DOHH2 (cell line): ENCODE data around the gene SORL1-AS1.

Source experiments
- H3F3A ChIP-seq: fragments of 200-600 bp; sonication (generic), shearing (Covaris generic); 2 replicates; pipeline ENCODE4 v1.6.0; 2016; ENCODE audit warnings: antibody characterized with exemption, mild to moderate bottlenecking; ENCODE audit not compliant: control insufficient read depth, insufficient read depth
- H3K27ac ChIP-seq: fragments of 200-600 bp; sonication (generic); 2 replicates; pipeline ENCODE4 v1.5.1; 2014; ENCODE audit warnings: low read depth, mild to moderate bottlenecking, low read length, moderate library complexity
- H3K27me3 ChIP-seq: fragments of 200-600 bp; sonication (generic); 2 replicates; pipeline ENCODE4 v1.6.1; 2014; ENCODE audit warnings: mild to moderate bottlenecking, low read length, mixed read lengths; ENCODE audit not compliant: control insufficient read depth
- H3K36me3 ChIP-seq: fragments of 200-600 bp; sonication (generic); 2 replicates; pipeline ENCODE4 v1.6.1; 2014; ENCODE audit warnings: mild to moderate bottlenecking, low read length, moderate library complexity, mixed read lengths; ENCODE audit not compliant: control insufficient read depth
- H3K4me1 ChIP-seq: fragments of 200-600 bp; sonication (generic); 2 replicates; pipeline ENCODE4 v1.6.1; 2014; ENCODE audit warnings: mild to moderate bottlenecking, low read length, mixed read lengths; ENCODE audit not compliant: control insufficient read depth
- H3K4me2 ChIP-seq: fragments of 200-600 bp; sonication (generic); 2 replicates; pipeline ENCODE4 v1.6.0; 2014; ENCODE audit warnings: mild to moderate bottlenecking, low read length, moderate library complexity
- H3K4me3 ChIP-seq: fragments of 200-600 bp; sonication (generic); 2 replicates; pipeline ENCODE4 v1.5.1; 2014; ENCODE audit warnings: mild to moderate bottlenecking, low read length, mixed read lengths
- H3K79me2 ChIP-seq: fragments of 200-600 bp; sonication (generic); 2 replicates; pipeline ENCODE4 v1.6.1; 2014; ENCODE audit warnings: mild to moderate bottlenecking, low read length, mixed read lengths; ENCODE audit not compliant: control insufficient read depth
- H3K9me2 ChIP-seq: fragments of 200-600 bp; sonication (generic); replicated peaks from 2 replicates; pipeline ENCODE4 v1.6.1; 2014; ENCODE audit warnings: mild to moderate bottlenecking, low read length, mixed read lengths; ENCODE audit not compliant: control insufficient read depth
- H3K9me3 ChIP-seq: fragments of 200-600 bp; sonication (generic); 2 replicates; pipeline ENCODE4 v1.6.1; 2014; ENCODE audit warnings: antibody characterized with exemption, low read length, mixed read lengths; ENCODE audit not compliant: control insufficient read depth, insufficient read depth
- H4K20me1 ChIP-seq: fragments of 200-600 bp; sonication (generic); 2 replicates; pipeline ENCODE4 v1.6.0; 2014; ENCODE audit warnings: low read depth, mild to moderate bottlenecking, antibody characterized with exemption, low read length, moderate library complexity; ENCODE audit not compliant: control insufficient read depth, insufficient read depth
- EZH2phosphoT487 ChIP-seq: fragments of 200-600 bp; sonication (generic); IDR thresholded peaks from 2 replicates; pipeline ENCODE4 v1.6.1; 2017; ENCODE audit warnings: borderline replicate concordance, mild to moderate bottlenecking, antibody characterized with exemption, low read length, moderate library complexity, mixed read lengths
- TF ChIP-seq, protein P1 (sequence below): fragments of 200-600 bp; sonication (generic); IDR thresholded peaks from one replicate; pipeline ENCODE4 v1.5.1; 2014; ENCODE audit warnings: antibody characterized with exemption, mild to moderate bottlenecking, low read depth, low read length; ENCODE audit not compliant: poor library complexity, severe bottlenecking

SORL1-AS1 gene

GRCh38 chr11:121429556-121429955 lies 23.2 kb downstream of the SORL1-AS1 start:
- Histone ChIP-seq H3K27me3 (no peaks in the 10 kb centered on the region), H3K4me2 (peak overlapping the region; percentile 91), H3K9me3 (no peaks in the 10 kb centered on the region), H3K27ac (peak overlapping the region; percentile 100), H3F3A (peaks cover 56% of the 10 kb centered on the region), H4K20me1 (no peaks in the 10 kb centered on the region), H3K79me2 (no peaks in the 10 kb centered on the region), H3K9me2 (no peaks in the 10 kb centered on the region), H3K36me3 (peaks cover 34% of the 10 kb centered on the region), H3K4me3 (peak overlapping the region; percentile 69), H3K4me1 (peaks cover 98% of the 10 kb centered on the region)
- TF ChIP-seq EZH2phosphoT487: no peak
- TF ChIP-seq, protein P1, sequence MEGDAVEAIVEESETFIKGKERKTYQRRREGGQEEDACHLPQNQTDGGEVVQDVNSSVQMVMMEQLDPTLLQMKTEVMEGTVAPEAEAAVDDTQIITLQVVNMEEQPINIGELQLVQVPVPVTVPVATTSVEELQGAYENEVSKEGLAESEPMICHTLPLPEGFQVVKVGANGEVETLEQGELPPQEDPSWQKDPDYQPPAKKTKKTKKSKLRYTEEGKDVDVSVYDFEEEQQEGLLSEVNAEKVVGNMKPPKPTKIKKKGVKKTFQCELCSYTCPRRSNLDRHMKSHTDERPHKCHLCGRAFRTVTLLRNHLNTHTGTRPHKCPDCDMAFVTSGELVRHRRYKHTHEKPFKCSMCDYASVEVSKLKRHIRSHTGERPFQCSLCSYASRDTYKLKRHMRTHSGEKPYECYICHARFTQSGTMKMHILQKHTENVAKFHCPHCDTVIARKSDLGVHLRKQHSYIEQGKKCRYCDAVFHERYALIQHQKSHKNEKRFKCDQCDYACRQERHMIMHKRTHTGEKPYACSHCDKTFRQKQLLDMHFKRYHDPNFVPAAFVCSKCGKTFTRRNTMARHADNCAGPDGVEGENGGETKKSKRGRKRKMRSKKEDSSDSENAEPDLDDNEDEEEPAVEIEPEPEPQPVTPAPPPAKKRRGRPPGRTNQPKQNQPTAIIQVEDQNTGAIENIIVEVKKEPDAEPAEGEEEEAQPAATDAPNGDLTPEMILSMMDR: no peak

DNA sequence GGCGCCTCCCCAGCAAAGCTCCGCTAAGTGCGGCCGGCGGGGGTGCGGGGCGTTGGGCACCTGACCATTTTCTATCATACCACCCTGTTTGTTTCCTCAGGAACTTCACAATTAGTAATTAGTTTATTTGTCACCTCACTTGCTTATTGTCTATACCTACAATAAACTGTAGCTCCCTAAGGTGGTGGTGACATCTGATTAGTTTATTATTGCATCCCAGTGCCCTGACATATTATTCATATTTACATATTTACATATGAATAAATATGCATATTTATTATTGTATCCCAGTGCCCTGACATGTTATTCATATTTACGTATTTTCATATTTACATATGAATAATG lies 25.4 kb downstream of the SORL1-AS1 start:
- Histone ChIP-seq H3K4me2 (peak overlapping the region; percentile 91), H3K79me2 (no peaks in the 10 kb centered on the region), H3K4me3 (peak overlapping the region; percentile 62), H3F3A (peaks cover 67% of the 10 kb centered on the region), H3K9me3 (peaks cover 3% of the 10 kb centered on the region; the same call in 1 of the 2 replicates), H4K20me1 (no peaks in the 10 kb centered on the region), H3K36me3 (peaks cover 34% of the 10 kb centered on the region), H3K4me1 (peaks cover 100% of the 10 kb centered on the region), H3K27ac (peak overlapping the region; percentile 100), H3K9me2 (no peaks in the 10 kb centered on the region), H3K27me3 (no peaks in the 10 kb centered on the region)
- TF ChIP-seq, protein P1: no peak
- TF ChIP-seq EZH2phosphoT487: no peak

GRCh38 chr11:121426476-121427399 lies 26.0 kb downstream of the SORL1-AS1 start:
- Histone ChIP-seq H4K20me1 (no peaks in the 10 kb centered on the region), H3K4me3 (peak overlapping the region; percentile 62), H3F3A (peaks cover 63% of the 10 kb centered on the region), H3K4me1 (peaks cover 100% of the 10 kb centered on the region), H3K27me3 (no peaks in the 10 kb centered on the region), H3K4me2 (peak overlapping the region; percentile 91), H3K9me3 (peaks cover 3% of the 10 kb centered on the region; the same call in 1 of the 2 replicates), H3K9me2 (no peaks in the 10 kb centered on the region), H3K36me3 (peaks cover 31% of the 10 kb centered on the region), H3K27ac (peak overlapping the region; percentile 100), H3K79me2 (no peaks in the 10 kb centered on the region)
- no peak for TF ChIP-seq EZH2phosphoT487
- TF ChIP-seq, protein P1: peak; percentile 49
